ENCODE measurements around the gene GALNT2.
A peak's percentile ranks its signal among the peaks of the same experiment; 100 is the strongest.

GALNT2 gene

DNA sequence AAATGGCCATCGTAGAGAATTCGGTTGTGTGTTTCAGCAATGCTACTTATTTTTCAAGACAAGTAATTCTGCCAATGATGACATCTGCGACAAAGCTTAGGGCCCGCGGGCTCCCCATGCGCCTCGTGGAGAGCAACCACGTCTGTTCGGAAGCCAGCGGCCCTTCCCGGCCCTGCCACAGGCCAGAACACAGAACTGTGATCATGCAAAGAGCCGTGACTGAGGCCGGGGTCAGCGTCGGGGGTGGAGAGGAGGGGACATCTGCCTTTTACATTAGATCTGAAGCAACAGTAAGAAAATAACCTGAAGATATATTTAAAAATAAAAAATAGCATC is 255.4 kb downstream of the GALNT2 start:
- H3K36me3 ChIP-seq (replicated peaks in 1 of 2; ENCODE audit: control insufficient read depth in 2 of 2, insufficient read depth in 2 of 2, low read length in 2 of 2): peaks cover 5 to 66% of the 10 kb centered on the region in 2 donors
- WGBS, 2 donors (ENCODE audit: extremely low coverage in 2 of 2, insufficient read length in 2 of 2, insufficient replicate concordance in 1 of 2): no CpG with 5 or more reads among the region's 15 CpGs

GRCh38 chr1:230322967-230323547 is 256.0 kb downstream of the GALNT2 start:
- no CpG with 5 or more reads among the region's 23 CpGs for WGBS, 2 donors (ENCODE audit: extremely low coverage in 2 of 2, insufficient read length in 2 of 2, insufficient replicate concordance in 1 of 2)

More for the DNA sequence above, 255.4 kb downstream of the GALNT2 start:
- no peak overlapping the region for H3K9ac ChIP-seq (ENCODE audit: low read depth, low read length, poor library complexity)
- no peak overlapping the region for H3K23ac ChIP-seq (ENCODE audit: low read depth, low read length, poor library complexity)
- H3K27me3 ChIP-seq (ENCODE audit: control insufficient read depth in 3 of 3, insufficient read depth in 3 of 3, low read depth in 1 of 3, low read length in 3 of 3): no peaks in the 10 kb centered on the region
- no peaks in the 10 kb centered on the region for H3K79me1 ChIP-seq (ENCODE audit: low read depth, low read length)
- no peak overlapping the region for H2BK5ac ChIP-seq (ENCODE audit: low read length)
- no peak overlapping the region for H2BK120ac ChIP-seq (ENCODE audit: low read depth, low read length)
- H3K27ac ChIP-seq (replicated peaks; ENCODE audit: low read length): no peak overlapping the region
- H3K4me3 ChIP-seq (ENCODE audit: low read length in 2 of 2): no peak overlapping the region
- no peaks in the 10 kb centered on the region for H3K4me1 ChIP-seq (ENCODE audit: control insufficient read depth in 2 of 2, insufficient read depth in 1 of 2, low read depth in 1 of 2, low read length in 2 of 2)
- no peak overlapping the region for H3K4ac ChIP-seq (ENCODE audit: low read length)
- no peak for DNase-seq (ENCODE audit: low spot score)
- H2AK5ac ChIP-seq (ENCODE audit: low read depth, low read length): no peak overlapping the region
- H3K14ac ChIP-seq (ENCODE audit: low read length): no peak overlapping the region
- H4K91ac ChIP-seq (ENCODE audit: low read depth, low read length, poor library complexity): no peak overlapping the region
- no peak overlapping the region for H4K8ac ChIP-seq (ENCODE audit: low read depth, low read length)
- no peak overlapping the region for H2AFZ ChIP-seq (ENCODE audit: low read length)
- H3K18ac ChIP-seq (ENCODE audit: low read length): no peak overlapping the region
- peaks cover 0 to 1% of the 10 kb centered on the region in 2 donors for H3K9me3 ChIP-seq (replicated peaks in 1 of 2; ENCODE audit: control insufficient read depth in 2 of 2, insufficient read depth in 1 of 2, low read depth in 1 of 2, low read length in 2 of 2)
- H3K4me2 ChIP-seq (ENCODE audit: insufficient read depth, low read length, poor library complexity, severe bottlenecking): no peak overlapping the region
- H2BK12ac ChIP-seq (ENCODE audit: low read length): no peak overlapping the region
- no peak overlapping the region for H2BK15ac ChIP-seq (ENCODE audit: low read length)

GRCh38 chr1:230323686-230324085 is 256.6 kb downstream of the GALNT2 start:
- no peak overlapping the region for H2AFZ ChIP-seq (ENCODE audit: low read length)
- H2BK12ac ChIP-seq (ENCODE audit: low read length): no peak overlapping the region
- no peak overlapping the region for H2BK120ac ChIP-seq (ENCODE audit: low read depth, low read length)
- no peak overlapping the region for H3K4me2 ChIP-seq (ENCODE audit: insufficient read depth, low read length, poor library complexity, severe bottlenecking)
- no CpG with 5 or more reads among the region's 9 CpGs for WGBS, 2 donors (ENCODE audit: extremely low coverage in 2 of 2, insufficient read length in 2 of 2, insufficient replicate concordance in 1 of 2)
- H3K36me3 ChIP-seq (replicated peaks in 1 of 2; ENCODE audit: control insufficient read depth in 2 of 2, insufficient read depth in 2 of 2, low read length in 2 of 2): peaks cover 5 to 66% of the 10 kb centered on the region in 2 donors
- no peak for DNase-seq (ENCODE audit: low spot score)
- no peak overlapping the region for H3K23ac ChIP-seq (ENCODE audit: low read depth, low read length, poor library complexity)
- no peak overlapping the region for H4K8ac ChIP-seq (ENCODE audit: low read depth, low read length)
- no peaks in the 10 kb centered on the region for H3K4me1 ChIP-seq (ENCODE audit: control insufficient read depth in 2 of 2, insufficient read depth in 1 of 2, low read depth in 1 of 2, low read length in 2 of 2)
- no peak overlapping the region for H2AK5ac ChIP-seq (ENCODE audit: low read depth, low read length)
- no peak overlapping the region for H3K4me3 ChIP-seq (ENCODE audit: low read length in 2 of 2)
- no peaks in the 10 kb centered on the region for H3K79me1 ChIP-seq (ENCODE audit: low read depth, low read length)
- no peak overlapping the region for H3K27ac ChIP-seq (replicated peaks; ENCODE audit: low read length)
- H3K9me3 ChIP-seq (replicated peaks in 1 of 2; ENCODE audit: control insufficient read depth in 2 of 2, insufficient read depth in 1 of 2, low read depth in 1 of 2, low read length in 2 of 2): peaks cover 0 to 1% of the 10 kb centered on the region in 2 donors
- no peak overlapping the region for H3K14ac ChIP-seq (ENCODE audit: low read length)
- no peak overlapping the region for H3K9ac ChIP-seq (ENCODE audit: low read depth, low read length, poor library complexity)
- no peak overlapping the region for H3K4ac ChIP-seq (ENCODE audit: low read length)
- H2BK15ac ChIP-seq (ENCODE audit: low read length): no peak overlapping the region
- no peak overlapping the region for H3K18ac ChIP-seq (ENCODE audit: low read length)
- H2BK5ac ChIP-seq (ENCODE audit: low read length): no peak overlapping the region
- no peaks in the 10 kb centered on the region for H3K27me3 ChIP-seq (ENCODE audit: control insufficient read depth in 3 of 3, insufficient read depth in 3 of 3, low read depth in 1 of 3, low read length in 3 of 3)
- H4K91ac ChIP-seq (ENCODE audit: low read depth, low read length, poor library complexity): no peak overlapping the region

More at GRCh38 chr1:230322967-230323547, 256.0 kb downstream of the GALNT2 start:
- no peak overlapping the region for H3K4me3 ChIP-seq (ENCODE audit: low read length in 2 of 2)
- no peak overlapping the region for H3K23ac ChIP-seq (ENCODE audit: low read depth, low read length, poor library complexity)
- H3K4ac ChIP-seq (ENCODE audit: low read length): no peak overlapping the region
- H3K27ac ChIP-seq (replicated peaks; ENCODE audit: low read length): no peak overlapping the region
- peaks cover 5 to 66% of the 10 kb centered on the region in 2 donors for H3K36me3 ChIP-seq (replicated peaks in 1 of 2; ENCODE audit: control insufficient read depth in 2 of 2, insufficient read depth in 2 of 2, low read length in 2 of 2)
- H2AFZ ChIP-seq (ENCODE audit: low read length): no peak overlapping the region
- H2BK5ac ChIP-seq (ENCODE audit: low read length): no peak overlapping the region
- H3K9me3 ChIP-seq (replicated peaks in 1 of 2; ENCODE audit: control insufficient read depth in 2 of 2, insufficient read depth in 1 of 2, low read depth in 1 of 2, low read length in 2 of 2): peaks cover 0 to 1% of the 10 kb centered on the region in 2 donors
- no peak overlapping the region for H3K14ac ChIP-seq (ENCODE audit: low read length)
- no peak overlapping the region for H3K4me2 ChIP-seq (ENCODE audit: insufficient read depth, low read length, poor library complexity, severe bottlenecking)
- no peak overlapping the region for H4K91ac ChIP-seq (ENCODE audit: low read depth, low read length, poor library complexity)
- H3K18ac ChIP-seq (ENCODE audit: low read length): no peak overlapping the region
- H3K79me1 ChIP-seq (ENCODE audit: low read depth, low read length): no peaks in the 10 kb centered on the region
- H2BK15ac ChIP-seq (ENCODE audit: low read length): no peak overlapping the region
- no peak overlapping the region for H2AK5ac ChIP-seq (ENCODE audit: low read depth, low read length)
- H3K9ac ChIP-seq (ENCODE audit: low read depth, low read length, poor library complexity): no peak overlapping the region
- H2BK120ac ChIP-seq (ENCODE audit: low read depth, low read length): no peak overlapping the region
- no peak for DNase-seq (ENCODE audit: low spot score)
- no peak overlapping the region for H4K8ac ChIP-seq (ENCODE audit: low read depth, low read length)
- peak overlapping the region; percentile 14 for H2BK12ac ChIP-seq (ENCODE audit: low read length)
- no peaks in the 10 kb centered on the region for H3K27me3 ChIP-seq (ENCODE audit: control insufficient read depth in 3 of 3, insufficient read depth in 3 of 3, low read depth in 1 of 3, low read length in 3 of 3)
- no peaks in the 10 kb centered on the region for H3K4me1 ChIP-seq (ENCODE audit: control insufficient read depth in 2 of 2, insufficient read depth in 1 of 2, low read depth in 1 of 2, low read length in 2 of 2)

DNA sequence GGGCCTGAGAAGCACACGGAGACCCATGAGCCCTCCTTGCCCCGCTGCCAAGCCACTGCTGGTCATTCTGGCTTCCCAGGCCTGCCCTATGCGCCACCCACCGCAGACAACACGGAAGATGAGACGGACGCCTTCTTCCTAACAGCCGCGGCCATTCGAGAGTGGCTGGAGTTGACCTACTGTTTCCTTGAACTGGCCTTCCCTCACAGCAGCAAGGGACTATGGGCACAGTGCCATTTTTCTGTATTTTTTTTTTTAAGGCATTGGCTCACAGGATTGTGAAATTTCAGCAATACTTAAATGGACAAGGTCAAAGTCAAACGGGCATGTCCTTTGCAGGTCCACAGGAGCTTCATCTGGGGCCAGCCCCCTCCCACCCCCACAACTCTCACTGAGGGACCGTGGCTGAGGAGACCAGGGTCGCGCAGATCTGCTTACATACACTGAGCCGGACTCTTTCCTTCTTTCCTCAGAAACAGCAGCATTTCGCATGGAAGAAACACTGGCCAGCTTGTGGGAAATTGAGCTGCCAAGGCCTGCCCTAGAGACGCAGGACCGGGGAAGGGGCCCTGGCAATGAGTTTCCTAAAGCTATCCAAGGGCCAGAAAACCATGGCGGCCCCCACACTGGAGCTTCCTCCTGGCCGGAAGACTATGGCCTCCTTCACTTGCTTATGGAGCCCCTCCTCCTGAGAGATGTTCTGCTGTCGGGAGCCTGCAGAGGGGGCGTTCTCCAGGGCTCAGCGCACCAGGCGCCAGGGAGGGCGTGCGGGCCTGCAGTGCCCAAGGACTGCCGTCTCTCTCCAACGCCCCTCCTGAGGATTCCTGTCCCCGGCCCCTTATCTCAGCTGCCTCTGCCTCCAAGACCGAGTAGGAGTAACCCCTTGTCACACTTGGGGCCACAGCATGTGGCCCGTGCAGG is 260.2 kb downstream of the GALNT2 start:
- no peak for DNase-seq (ENCODE audit: low spot score)
- peak overlapping the region; percentile 32 for H3K18ac ChIP-seq (ENCODE audit: low read length)
- H3K36me3 ChIP-seq (replicated peaks in 1 of 2; ENCODE audit: control insufficient read depth in 2 of 2, insufficient read depth in 2 of 2, low read length in 2 of 2): peaks cover 5 to 56% of the 10 kb centered on the region in 2 donors
- H3K9ac ChIP-seq (ENCODE audit: low read depth, low read length, poor library complexity): no peak overlapping the region
- H2BK120ac ChIP-seq (ENCODE audit: low read depth, low read length): no peak overlapping the region
- H3K79me1 ChIP-seq (ENCODE audit: low read depth, low read length): no peaks in the 10 kb centered on the region
- no CpG with 5 or more reads among the region's 31 CpGs for WGBS, 2 donors (ENCODE audit: extremely low coverage in 2 of 2, insufficient read length in 2 of 2, insufficient replicate concordance in 1 of 2)
- H3K4me1 ChIP-seq (ENCODE audit: control insufficient read depth in 2 of 2, insufficient read depth in 1 of 2, low read depth in 1 of 2, low read length in 2 of 2): peaks cover 0 to 3% of the 10 kb centered on the region in 2 donors
- no peak overlapping the region for H4K91ac ChIP-seq (ENCODE audit: low read depth, low read length, poor library complexity)
- no peak overlapping the region for H3K27ac ChIP-seq (replicated peaks; ENCODE audit: low read length)
- no peak overlapping the region for H2BK5ac ChIP-seq (ENCODE audit: low read length)
- H3K9me3 ChIP-seq (replicated peaks in 1 of 2; ENCODE audit: control insufficient read depth in 2 of 2, insufficient read depth in 1 of 2, low read depth in 1 of 2, low read length in 2 of 2): no peaks in the 10 kb centered on the region
- no peak overlapping the region for H4K8ac ChIP-seq (ENCODE audit: low read depth, low read length)
- H2AFZ ChIP-seq (ENCODE audit: low read length): no peak overlapping the region
- no peak overlapping the region for H3K14ac ChIP-seq (ENCODE audit: low read length)
- no peak overlapping the region for H3K4ac ChIP-seq (ENCODE audit: low read length)
- H3K23ac ChIP-seq (ENCODE audit: low read depth, low read length, poor library complexity): no peak overlapping the region
- no peak overlapping the region for H3K4me2 ChIP-seq (ENCODE audit: insufficient read depth, low read length, poor library complexity, severe bottlenecking)
- no peak overlapping the region for H2BK12ac ChIP-seq (ENCODE audit: low read length)
- no peak overlapping the region for H3K4me3 ChIP-seq (ENCODE audit: low read length in 2 of 2)
- no peak overlapping the region for H2BK15ac ChIP-seq (ENCODE audit: low read length)
- H2AK5ac ChIP-seq (ENCODE audit: low read depth, low read length): peak overlapping the region; percentile 14
- H3K27me3 ChIP-seq (ENCODE audit: control insufficient read depth in 3 of 3, insufficient read depth in 3 of 3, low read depth in 1 of 3, low read length in 3 of 3): no peaks in the 10 kb centered on the region

Data from neuronal stem cell (in vitro differentiated cells).